Urothelium cell line (cell line): ENCODE results near the gene CDC6.

Experiments
- DNase-seq: peaks from one replicate; pipeline ENCODE4 v3.0.0; 2011; ENCODE audit warnings: low spot score, mixed read lengths
- FAIRE-seq: peaks from 2 replicates; lab custom pipeline; 2011; peaks lifted over from hg19 to GRCh38; lab: Jason Lieb, UNC

Gene CDC6

DNA sequence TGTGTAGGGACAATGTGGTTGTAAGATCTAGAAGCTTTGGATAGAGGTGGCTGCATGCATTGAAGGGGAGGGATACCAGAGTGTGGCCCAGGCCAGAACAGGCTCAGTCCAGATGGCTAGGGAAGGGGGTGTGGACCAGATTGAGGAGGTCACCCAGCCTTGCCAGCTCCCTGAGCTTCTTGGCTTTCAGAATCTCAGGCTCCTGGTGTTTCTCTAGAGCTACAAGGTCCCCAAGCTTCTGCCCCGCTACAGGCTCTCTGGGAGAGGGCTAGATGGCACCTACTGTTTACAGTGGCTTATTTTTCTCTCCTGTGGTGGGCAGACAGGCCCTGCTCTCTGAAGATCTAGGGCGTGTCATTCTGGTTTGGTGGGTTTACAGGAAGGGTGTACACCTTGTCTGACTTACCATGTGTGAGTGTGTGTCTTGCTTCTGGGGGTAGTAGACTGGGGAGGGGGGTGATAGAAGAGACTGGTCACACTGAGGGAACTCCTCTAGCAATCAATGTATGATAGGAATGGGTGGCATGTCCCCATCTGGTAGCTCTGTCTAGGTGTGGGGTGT is 22.4 kb downstream of the CDC6 start:
- FAIRE-seq, result no peak
- DNase-seq, result no peak

DNA sequence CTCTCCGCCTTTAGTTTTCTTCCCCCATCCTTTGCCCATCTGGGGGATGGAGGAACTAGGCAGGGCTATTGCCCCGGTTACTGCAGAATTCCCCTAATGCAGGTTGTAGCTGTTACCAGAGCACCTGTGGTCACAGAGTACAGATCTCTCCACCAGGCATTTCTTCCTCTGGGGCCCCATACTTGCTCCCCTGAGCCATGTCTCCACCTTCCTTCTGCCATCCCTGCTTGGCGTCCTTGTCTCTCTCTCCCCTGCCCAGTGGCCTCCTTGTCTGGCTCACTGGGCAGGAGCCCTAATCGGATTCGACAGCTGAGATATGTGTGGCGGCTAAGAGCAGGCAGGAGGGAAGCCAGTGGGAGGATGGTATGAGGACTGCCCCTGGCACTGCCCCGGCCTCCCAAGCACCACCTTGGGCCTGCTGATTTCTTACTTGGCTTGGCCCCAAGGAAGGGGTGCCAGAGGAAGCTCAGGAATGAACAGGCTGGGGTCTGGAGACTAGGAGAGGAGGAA is 23.3 kb downstream of the CDC6 start:
- FAIRE-seq (no peak), DNase-seq (no peak)

DNA sequence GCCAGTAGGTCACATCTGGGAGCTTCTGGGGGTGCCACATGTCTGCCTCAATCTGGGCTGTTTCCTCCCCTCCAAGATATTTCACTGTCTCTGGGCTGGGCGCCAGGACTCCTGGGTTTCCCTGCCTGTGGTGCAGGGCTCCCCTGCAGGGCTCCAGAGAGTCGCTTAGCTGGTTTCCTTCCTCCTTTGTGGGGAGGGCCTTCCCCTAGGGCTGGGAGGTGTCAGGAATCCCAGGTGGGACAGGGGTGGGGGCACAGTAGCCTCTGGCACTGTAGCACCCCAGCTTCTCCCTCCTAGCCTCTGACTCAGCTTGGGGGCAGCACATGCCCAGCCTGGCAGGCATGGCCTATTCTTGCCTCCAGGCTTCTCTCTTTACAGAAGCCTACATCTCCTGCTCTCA is 23.9 kb downstream of the CDC6 start:
- FAIRE-seq (no peak), DNase-seq (no peak)

DNA sequence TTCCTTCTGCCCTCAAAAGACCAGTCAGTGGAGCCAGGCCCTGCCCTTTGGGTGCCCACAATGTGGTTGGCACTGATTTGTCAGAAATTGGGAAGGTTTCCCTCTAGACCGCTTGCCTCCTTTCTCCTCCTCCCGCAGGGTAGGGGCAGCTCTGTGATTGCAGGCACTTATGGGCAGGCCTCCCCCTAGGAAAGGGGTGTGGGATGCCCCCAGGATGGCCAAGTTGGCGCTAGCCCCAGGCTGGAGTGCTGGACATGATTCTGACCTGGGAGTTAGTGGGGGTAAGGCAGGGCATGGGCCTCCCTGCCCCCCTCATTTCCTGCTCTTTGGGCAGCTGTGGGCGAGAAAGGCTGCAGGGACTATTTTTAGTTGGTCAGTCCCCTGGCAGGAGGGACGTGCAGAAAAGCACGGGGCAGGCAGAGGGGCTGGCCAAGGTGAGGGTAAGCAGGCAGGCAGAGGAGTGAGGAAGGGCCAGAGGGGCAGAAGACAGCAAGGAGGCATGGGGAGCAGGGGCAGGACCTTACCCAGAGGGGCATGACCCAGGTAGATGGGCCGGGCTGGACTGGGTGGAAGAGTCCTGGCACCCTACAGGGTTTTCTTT is 24.6 kb downstream of the CDC6 start:
- DNase-seq, result no peak

DNA sequence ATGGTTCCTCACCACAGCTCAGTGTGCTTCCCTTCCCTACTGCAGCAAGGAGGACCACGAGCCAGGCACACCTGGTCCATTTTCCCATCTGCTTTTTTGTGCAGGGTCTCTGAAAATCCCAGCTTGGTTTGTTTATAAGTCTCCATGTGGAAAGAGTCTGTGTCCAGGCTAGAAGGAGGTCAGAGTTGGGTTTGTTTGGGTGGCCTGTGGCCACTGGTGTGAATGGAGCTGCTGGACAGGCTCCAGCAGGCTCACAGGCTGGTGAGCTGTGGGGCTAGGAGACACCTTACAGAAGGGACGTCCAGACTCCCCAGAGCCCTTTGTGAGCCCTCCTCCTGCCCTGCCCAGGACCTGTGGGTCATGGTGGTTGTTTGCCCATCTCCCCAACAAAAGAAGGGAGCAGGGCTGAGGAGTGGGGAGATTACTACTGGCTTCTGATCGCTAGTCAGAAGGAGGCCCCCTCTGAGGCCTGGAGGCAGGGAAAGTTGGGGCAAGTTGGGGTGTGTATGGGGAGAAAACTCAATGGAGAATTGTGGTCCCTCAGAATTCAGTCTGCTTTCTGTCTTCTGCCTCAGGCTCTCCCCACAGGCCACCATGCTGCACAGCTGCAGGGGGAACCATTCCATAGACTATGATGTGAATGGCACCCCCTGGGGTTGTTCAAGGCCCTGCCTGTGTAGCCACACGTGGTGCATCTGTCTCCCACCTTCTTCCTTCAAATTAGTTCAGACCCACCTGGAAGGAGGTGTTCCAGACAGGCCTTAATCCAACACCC is 25.4 kb downstream of the CDC6 start:
- no peak for FAIRE-seq
- DNase-seq, result no peak

More for the DNA sequence above, 24.6 kb downstream of the CDC6 start:
- no peak for FAIRE-seq

DNA sequence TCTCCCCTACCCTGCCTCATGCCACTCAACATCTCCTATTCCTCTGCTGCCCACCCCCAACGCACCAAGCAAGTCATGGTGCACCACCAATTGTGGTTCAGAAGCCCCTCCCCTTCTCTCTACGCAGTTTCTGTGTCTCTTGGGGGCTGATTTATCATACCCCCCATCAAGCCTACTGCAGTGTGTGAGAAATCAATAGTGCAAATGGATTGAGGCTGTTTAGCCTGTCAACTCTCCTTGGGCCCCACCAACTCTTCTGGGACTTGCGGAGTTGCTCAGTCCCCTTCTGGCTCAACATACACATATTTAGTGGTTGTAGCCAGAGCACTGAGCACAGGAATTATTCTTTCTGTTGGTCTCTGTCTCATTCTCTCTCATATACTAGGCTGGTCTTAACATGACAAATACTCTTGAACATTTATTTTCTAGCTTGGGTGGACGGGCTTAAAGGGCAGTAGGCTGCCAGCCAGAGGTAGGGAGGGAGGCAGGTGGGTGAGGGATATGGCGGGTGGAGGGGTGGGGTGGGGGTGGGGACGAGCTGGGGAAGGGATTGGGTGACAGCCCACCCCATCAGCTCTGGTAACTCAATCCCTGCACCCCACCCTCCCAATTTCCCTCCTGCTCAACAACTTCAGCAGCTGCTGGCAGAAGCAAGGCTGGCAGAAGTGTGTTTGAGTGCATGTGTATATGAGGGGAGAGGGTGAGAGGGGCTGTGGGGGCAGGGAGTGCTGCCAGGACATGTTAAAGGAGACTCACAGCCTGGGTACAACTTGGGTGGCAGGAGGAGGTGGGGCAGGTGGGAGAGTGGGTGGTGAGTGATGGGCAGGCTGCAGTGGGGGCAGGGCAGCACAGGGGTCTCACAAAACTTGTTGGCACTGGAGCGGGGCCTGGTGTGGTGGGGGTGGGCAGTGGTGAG is 26.2 kb downstream of the CDC6 start:
- no peak for FAIRE-seq
- peak; percentile 61 for DNase-seq

DNA sequence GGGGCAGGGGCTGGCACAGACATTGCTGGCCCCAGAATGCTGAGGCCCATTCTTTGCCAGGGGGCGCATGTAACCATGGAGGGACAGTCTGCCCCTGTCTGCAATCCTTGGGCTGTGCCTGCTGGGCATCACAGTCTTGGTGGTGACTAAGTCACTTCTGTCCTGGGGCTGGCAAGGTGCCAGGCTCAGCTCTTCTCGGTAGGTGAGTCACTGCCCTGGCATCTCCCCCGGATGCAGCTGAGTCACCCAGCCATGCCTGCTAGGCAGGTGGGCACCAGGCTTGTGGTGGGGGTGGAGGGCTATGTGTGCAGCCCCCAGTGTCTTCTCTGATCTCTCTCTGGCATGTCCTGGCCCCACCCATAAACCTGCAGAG is 26.9 kb downstream of the CDC6 start:
- peak; percentile 96 for DNase-seq
- peak; percentile 99 for FAIRE-seq

DNA sequence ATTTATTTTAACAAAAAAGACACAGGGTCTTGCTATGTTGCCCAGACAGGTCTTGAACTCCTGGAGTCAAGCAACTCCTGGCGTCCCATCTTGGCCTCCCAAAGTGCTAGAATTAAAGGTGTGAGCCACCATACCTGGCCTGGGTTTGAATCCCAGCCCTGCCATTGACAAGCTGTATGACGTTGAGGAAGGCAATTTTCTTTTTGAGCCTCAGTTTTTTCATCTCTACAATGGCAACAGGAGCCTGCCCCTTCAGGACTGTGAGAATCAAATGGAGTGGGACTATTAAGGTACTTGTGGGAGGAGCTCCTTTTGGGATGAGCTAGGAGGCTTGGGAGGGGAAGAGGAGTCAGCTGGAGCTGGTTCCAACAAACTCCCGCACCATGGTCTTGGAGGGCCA is 27.5 kb downstream of the CDC6 start:
- FAIRE-seq, result no peak
- DNase-seq, result no peak

DNA sequence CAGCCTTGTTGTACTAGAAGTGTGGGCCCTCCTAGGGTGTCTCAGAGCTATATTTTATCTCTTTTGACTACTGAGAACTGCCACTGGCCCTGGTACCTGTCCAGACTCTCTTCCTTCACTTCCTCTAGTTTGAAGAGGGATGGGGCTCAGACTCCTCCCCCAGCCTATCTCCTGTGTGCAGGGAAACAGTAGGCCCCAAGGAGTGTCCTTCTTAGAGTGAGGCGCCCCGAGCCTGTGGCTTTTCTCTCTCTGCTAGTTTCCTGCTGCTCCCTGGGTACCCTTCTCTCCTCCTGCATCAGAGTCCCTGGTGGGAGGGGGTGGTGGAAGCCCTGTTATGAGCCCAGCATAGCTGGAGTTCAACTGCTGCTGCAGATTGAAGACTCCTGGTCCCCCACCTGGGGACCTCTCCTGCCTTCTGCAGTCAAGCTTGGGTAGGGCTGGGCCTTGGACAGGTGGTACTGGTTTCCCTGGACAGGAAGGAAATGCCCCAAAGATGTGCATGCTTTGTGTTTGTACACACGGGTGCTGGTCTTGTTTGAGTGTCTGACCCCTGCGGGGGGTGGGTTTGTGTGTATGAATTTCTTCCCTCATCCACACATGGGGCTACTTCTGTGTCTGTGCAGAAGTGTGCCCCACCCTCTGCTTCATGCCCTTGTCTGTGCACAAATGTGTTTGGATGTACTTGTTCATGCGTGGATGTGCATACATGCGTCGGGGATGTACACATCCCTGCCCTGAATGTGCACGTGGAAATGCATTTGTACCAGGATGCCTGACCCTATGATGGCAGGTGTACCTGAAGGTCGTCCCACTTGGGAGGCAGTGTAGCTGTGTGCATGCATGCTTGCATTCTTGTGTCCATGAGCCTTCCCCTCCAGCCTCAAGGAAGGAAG is 28.2 kb downstream of the CDC6 start:
- DNase-seq, result no peak
- FAIRE-seq, result peak; percentile 5

DNA sequence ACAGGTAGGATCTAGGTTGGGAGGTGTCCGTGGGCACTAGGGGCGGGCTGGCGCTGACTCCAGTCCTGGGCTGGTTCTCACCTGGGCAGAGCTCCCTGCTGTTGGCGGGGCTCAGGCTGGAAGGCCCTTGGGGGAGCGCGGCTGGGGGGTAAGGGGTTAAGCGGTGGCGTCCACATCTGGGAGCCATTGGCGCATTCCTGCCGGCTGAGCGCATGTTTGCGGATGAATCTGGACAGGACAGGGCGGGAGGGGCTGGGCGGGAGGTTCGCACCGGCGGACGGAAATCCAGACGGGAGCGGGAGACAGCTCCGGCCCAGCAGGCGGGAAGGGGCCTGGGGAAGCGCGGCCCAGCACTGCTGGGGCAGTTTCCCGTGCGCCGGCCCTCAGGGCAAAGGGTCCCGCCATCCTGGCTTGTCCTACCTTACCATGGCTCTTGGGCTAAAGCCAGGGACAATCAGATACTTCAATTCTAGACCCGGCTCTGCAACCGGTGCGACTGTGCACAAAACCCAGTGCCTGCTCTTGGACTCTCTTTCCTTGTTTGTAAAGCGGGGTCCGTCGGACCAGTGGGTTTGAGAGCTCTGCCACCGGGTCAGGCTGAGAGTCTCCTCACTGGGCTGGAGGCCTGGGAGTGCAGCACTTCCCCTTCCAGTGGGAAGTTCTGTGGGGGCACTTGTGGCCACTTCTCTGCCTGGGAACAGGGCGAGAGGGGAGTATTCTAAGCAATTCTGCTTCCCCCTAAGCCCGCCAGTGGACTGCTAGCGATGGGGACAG is 29.1 kb downstream of the CDC6 start:
- peak; percentile 81 for DNase-seq
- peak; percentile 88 for FAIRE-seq

DNA sequence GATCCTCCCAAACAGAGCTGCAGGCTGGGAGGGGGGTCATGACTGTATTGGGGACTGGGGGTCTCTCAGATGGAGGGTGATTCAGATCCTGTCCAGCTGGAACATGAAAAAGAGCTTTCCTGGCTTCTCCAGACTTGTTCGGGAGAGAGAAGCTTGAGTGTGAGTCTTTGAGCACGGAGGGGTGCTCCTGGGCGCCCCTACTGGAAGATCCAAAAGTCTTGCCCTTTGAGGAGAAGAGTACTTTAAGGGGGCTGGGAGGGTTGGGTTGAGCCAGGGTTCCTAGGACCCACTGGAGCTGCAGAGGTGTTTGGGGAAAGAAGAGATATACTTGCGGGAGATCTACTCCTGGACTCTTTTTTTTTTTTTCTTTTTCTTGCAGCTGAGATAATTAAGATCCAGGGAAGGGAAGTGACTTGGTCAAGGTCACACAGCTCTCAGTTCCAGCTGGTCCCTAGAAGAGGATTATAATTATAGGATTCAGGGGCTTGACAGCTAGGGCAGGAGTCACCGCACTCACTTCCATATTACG is 29.7 kb downstream of the CDC6 start:
- FAIRE-seq, result no peak
- peak; percentile 72 for DNase-seq

DNA sequence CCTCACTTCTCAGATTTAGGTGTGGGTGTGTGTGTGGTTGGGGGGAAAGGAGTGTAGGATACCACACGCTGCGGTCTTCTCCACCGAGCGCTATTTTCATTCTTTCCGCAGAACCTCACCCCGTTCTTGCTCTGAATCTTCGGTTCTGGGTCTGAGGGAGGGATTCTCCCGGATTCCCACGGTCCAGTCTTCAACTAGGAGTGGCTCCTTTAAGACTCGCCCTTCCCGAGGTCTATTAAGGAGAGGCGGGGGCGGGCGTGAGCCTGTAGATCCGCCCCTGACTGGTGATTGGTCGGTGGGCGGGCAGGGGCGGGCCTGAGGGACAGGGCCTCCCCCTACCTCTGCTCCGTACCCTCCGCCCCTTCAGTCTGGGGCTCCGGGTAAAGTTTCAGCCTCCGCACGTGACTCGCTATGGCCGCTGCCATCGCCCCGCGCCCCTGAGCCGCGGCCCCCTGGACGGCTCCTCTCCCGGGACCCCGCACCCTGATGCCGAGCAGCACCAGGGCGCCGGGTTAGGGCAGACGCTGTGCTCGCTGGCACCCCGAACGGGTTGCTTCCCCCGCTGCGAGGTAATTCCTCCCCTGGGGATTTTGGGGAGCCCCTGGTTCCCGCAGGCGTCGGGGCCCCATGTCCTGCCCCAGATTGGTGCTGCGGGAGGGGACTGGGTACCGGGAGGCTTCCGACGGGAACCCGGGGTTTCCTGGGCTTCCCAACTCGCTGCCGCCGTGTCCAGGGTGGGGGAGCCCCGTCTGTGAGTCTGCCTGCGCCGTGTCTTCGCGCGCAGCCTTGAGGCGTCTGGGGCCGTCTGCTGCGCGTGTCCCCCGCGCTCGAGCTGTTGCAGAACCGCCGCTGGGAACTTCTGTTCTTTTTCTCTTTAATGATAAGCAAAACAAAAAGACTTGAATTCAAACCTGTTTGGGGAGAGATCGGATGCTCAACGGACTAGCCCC is 30.5 kb downstream of the CDC6 start:
- FAIRE-seq (peak; percentile 42), DNase-seq (peak; percentile 98)

DNA sequence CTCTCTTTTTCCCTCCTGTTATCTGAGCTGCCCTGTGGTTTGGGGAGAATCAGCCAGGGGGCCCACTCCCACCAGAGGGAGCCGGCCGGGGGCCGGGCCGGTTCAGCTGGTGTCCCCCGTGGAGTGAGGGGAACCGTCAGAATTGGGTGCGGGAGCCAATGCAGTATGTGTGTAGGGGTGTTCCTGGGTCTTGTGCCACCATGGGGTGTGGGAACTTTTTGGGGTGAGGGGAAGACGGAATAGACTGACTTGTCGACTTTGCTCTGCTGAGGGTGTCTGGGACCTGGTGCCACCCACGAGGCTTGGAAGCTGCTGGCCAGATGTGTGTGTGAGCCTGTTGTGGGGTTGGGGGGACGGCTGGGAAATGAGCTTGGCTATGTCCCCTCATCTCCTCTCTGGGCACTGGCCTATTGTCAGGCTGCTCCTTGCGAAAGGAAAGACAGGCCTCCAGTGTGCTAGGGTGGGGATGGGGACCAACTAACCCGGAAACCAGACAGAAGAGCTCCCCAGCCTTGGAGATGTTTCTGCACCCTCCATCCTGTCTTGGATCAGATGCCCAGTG is 31.2 kb downstream of the CDC6 start:
- FAIRE-seq (no peak), DNase-seq (no peak)

DNA sequence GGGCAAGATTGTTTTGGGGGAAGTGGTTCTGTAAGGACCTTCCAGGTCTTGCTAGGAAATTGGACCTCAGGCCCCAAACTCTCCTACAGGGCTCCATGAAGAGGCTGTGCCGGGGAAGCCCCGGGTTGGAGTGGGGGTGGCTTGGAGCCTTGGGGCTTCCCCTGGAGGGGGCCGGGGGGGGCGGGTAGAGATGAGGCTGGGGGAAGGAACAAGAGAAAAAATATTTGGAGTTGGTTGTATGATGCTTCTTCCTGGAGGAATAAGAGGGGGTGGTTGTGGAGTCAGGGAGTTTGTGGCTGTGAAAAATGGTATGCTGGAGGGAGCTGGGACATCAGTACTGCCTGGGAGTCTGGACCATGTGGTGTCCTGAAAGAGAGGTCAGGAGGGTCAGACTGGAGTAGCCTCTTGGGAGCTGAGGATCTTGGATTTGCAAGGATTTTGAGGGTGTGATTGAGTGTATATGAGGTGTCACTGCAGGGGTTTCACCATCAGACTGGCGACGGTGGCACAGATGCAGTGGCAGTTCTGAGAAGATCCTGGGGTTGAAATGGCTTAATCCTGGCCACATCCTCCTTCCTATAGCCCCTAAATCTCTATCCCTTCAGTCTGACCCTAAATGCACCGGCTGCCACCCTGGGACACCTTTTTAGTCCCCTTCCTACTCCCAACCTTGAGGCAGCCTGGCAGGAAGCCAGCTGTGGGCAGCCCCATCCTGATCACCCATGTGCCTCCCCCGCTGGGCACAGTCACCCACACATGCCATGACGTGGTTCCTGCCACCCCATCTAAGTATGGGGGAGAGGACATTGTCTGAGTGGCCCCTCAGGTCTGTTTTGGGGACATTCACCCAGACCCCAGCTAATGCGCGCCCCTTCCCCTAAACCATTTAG is 32.2 kb downstream of the CDC6 start:
- DNase-seq (no peak), FAIRE-seq (no peak)

DNA sequence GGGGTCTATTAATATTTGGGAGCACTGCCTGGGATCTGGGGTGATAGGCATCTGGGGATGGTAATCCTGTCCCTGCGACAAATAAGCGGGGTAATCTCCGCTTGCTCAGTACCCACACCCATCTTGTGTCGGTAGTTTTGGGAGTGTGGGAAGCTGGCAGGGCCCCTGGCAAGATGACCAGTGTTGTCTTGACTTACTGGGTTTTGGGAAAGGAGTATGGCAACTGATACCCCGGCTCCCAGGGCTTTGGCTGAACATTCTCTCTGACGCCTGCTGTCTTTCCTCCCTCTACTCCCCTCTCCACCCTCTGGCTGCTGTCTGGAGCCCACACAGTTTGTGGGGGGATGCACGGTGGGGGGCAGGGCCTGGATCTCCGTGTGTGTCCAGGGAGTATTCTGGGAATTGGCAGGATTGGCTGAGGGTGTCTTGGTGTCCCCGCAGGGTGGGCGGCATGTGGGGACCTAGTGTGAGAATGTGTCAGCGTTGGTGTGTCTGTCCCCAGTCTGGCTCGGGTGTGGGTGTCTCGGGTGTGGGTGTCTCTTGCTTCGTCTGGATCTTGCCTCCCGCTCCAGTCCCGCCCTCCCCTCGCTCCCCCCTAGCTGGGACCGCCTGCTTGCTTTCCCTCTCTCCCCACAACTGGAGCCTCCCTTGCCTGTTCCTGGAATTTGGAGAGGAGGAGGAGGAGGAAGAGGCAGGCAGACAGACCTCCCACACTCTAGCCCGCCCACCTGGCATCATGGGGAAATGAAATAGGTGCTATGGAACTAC is 33.3 kb downstream of the CDC6 start:
- DNase-seq (peak; percentile 67), FAIRE-seq (peak; percentile 23)

DNA sequence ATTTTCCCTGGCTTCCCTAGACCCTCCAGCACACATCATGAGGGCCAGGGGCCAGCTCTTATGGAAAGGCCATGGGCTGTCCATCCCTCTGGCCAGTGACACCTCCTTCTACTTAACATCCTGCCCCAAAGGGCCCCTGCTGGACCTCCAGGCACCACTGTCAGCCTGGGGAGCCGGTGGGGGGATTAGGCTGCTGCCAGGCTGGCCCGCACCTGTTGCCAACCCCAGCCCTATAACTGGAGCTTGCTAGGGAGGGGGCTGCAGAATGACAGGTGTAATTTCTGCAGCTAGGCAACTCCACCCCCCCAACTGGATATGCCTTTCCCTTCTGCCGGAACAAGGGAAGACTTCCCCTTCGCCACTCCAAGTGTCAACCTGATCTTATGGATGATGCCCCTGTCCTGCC is 33.8 kb downstream of the CDC6 start:
- FAIRE-seq (no peak), DNase-seq (no peak)
